ENCODE data around the gene PTGES3. TPM values are rescaled to one million over a fixed set of nuclear protein-coding genes. Genes with fewer than 3 reads are reported as not detected.

Gene PTGES3
- total and polyA plus RNA-seq, 2 of the 8 experiments (the other 6 are each of a cell fraction or from before 2014, with no cell fraction given): 111 to 464 TPM

DNA sequence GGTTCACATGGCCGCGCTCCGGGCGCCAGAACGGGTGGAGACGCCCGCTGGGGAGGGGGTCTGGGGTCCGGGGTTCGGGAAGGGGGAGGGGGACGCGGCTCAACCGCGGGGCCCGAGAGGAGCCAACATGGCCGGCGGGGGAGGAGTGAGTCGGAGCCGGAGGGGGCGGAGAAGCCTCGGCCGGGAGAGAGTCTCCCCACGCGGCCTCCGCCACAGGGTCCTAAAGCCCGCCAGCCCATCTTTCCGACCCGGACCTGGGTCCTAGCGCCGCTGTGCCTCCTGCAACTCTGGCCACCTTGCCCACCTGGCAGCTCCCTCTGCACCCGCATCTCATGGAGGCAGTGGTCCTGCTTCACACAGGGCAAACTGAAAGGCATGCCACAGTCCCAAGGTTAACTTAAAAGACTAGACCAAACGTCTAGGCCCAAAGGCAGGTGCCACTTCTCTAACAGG is 57.9 kb downstream of the PTGES3 start, which contains the start of gene BAZ2A (continued):
- TF ChIP-seq, protein P1, sequence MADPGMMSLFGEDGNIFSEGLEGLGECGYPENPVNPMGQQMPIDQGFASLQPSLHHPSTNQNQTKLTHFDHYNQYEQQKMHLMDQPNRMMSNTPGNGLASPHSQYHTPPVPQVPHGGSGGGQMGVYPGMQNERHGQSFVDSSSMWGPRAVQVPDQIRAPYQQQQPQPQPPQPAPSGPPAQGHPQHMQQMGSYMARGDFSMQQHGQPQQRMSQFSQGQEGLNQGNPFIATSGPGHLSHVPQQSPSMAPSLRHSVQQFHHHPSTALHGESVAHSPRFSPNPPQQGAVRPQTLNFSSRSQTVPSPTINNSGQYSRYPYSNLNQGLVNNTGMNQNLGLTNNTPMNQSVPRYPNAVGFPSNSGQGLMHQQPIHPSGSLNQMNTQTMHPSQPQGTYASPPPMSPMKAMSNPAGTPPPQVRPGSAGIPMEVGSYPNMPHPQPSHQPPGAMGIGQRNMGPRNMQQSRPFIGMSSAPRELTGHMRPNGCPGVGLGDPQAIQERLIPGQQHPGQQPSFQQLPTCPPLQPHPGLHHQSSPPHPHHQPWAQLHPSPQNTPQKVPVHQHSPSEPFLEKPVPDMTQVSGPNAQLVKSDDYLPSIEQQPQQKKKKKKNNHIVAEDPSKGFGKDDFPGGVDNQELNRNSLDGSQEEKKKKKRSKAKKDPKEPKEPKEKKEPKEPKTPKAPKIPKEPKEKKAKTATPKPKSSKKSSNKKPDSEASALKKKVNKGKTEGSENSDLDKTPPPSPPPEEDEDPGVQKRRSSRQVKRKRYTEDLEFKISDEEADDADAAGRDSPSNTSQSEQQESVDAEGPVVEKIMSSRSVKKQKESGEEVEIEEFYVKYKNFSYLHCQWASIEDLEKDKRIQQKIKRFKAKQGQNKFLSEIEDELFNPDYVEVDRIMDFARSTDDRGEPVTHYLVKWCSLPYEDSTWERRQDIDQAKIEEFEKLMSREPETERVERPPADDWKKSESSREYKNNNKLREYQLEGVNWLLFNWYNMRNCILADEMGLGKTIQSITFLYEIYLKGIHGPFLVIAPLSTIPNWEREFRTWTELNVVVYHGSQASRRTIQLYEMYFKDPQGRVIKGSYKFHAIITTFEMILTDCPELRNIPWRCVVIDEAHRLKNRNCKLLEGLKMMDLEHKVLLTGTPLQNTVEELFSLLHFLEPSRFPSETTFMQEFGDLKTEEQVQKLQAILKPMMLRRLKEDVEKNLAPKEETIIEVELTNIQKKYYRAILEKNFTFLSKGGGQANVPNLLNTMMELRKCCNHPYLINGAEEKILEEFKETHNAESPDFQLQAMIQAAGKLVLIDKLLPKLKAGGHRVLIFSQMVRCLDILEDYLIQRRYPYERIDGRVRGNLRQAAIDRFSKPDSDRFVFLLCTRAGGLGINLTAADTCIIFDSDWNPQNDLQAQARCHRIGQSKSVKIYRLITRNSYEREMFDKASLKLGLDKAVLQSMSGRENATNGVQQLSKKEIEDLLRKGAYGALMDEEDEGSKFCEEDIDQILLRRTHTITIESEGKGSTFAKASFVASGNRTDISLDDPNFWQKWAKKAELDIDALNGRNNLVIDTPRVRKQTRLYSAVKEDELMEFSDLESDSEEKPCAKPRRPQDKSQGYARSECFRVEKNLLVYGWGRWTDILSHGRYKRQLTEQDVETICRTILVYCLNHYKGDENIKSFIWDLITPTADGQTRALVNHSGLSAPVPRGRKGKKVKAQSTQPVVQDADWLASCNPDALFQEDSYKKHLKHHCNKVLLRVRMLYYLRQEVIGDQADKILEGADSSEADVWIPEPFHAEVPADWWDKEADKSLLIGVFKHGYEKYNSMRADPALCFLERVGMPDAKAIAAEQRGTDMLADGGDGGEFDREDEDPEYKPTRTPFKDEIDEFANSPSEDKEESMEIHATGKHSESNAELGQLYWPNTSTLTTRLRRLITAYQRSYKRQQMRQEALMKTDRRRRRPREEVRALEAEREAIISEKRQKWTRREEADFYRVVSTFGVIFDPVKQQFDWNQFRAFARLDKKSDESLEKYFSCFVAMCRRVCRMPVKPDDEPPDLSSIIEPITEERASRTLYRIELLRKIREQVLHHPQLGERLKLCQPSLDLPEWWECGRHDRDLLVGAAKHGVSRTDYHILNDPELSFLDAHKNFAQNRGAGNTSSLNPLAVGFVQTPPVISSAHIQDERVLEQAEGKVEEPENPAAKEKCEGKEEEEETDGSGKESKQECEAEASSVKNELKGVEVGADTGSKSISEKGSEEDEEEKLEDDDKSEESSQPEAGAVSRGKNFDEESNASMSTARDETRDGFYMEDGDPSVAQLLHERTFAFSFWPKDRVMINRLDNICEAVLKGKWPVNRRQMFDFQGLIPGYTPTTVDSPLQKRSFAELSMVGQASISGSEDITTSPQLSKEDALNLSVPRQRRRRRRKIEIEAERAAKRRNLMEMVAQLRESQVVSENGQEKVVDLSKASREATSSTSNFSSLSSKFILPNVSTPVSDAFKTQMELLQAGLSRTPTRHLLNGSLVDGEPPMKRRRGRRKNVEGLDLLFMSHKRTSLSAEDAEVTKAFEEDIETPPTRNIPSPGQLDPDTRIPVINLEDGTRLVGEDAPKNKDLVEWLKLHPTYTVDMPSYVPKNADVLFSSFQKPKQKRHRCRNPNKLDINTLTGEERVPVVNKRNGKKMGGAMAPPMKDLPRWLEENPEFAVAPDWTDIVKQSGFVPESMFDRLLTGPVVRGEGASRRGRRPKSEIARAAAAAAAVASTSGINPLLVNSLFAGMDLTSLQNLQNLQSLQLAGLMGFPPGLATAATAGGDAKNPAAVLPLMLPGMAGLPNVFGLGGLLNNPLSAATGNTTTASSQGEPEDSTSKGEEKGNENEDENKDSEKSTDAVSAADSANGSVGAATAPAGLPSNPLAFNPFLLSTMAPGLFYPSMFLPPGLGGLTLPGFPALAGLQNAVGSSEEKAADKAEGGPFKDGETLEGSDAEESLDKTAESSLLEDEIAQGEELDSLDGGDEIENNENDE (IDR thresholded peaks at IDR 0.05; ENCODE audit: insufficient replicate concordance, low read length): no peak
- no peak for TF ChIP-seq RFX5 (IDR thresholded peaks at IDR 0.05; ENCODE audit: borderline replicate concordance, low read depth, low read length)
- TF ChIP-seq ASH2L (IDR thresholded peaks at IDR 0.05; ENCODE audit: low read length): peak; percentile 97
- peak; percentile 33; the same call in 1 of the 2 replicates for TF ChIP-seq SUZ12 (IDR thresholded peaks at IDR 0.05; ENCODE audit: low read length)
- no peak for TF ChIP-seq TEAD4 (IDR thresholded peaks at IDR 0.05; ENCODE audit: low read depth, low read length)
- TF ChIP-seq NANOG (IDR thresholded peaks at IDR 0.05; ENCODE audit: insufficient read depth, low read depth, low read length, poor library complexity, severe bottlenecking): no peak
- no peak for TF ChIP-seq HDAC6 (IDR thresholded peaks at IDR 0.05; ENCODE audit: low read depth, low read length)
- TF ChIP-seq SRF (IDR thresholded peaks at IDR 0.05; ENCODE audit: low read depth, low read length): no peak
- TF ChIP-seq, protein P2, sequence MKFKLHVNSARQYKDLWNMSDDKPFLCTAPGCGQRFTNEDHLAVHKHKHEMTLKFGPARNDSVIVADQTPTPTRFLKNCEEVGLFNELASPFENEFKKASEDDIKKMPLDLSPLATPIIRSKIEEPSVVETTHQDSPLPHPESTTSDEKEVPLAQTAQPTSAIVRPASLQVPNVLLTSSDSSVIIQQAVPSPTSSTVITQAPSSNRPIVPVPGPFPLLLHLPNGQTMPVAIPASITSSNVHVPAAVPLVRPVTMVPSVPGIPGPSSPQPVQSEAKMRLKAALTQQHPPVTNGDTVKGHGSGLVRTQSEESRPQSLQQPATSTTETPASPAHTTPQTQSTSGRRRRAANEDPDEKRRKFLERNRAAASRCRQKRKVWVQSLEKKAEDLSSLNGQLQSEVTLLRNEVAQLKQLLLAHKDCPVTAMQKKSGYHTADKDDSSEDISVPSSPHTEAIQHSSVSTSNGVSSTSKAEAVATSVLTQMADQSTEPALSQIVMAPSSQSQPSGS (IDR thresholded peaks at IDR 0.05; ENCODE audit: low read length): peak; percentile 60; the same call in 1 of the 2 replicates
- peak; percentile 99 for TF ChIP-seq EGR1 (IDR thresholded peaks at IDR 0.05; ENCODE audit: borderline replicate concordance, low read depth, low read length)
